Measurements from ENCODE around the gene STAT2. TPM values are rescaled to one million over a fixed set of nuclear protein-coding genes. Genes with fewer than 3 reads are reported as not detected.

STAT2 gene
- total RNA-seq, 1 experiment from 2014 or later, result 125 TPM

- no peak for DNase-seq (ENCODE audit: low spot score)
Observed at GRCh38 chr12:56293795-56294194, 66.1 kb downstream of the STAT2 start.

Other genes with a start within 250 kb of the STAT2 start
- gene RPL41, start 243.5 kb downstream of the STAT2 start, total RNA-seq (2014; rRNA removed; shearing (Covaris generic)), result 3,847 and 4,326 TPM in 2 replicates
- gene ZC3H10, start 241.8 kb downstream of the STAT2 start, total RNA-seq (2014; rRNA removed; shearing (Covaris generic)), result 1.9 and 2.4 TPM in 2 replicates
- gene ESYT1, start 231.8 kb downstream of the STAT2 start, total RNA-seq (2014; rRNA removed; shearing (Covaris generic)), result 62.9 and 80.8 TPM in 2 replicates
- 88.0 and 129 TPM in 2 replicates for gene MYL6B, start 207.5 kb downstream of the STAT2 start, total RNA-seq (2014; rRNA removed; shearing (Covaris generic))
- gene MYL6, start 201.7 kb downstream of the STAT2 start, total RNA-seq (2014; rRNA removed; shearing (Covaris generic)), result 2,426 and 2,616 TPM in 2 replicates
- gene SMARCC2, start 170.6 kb downstream of the STAT2 start, total RNA-seq (2014; rRNA removed; shearing (Covaris generic)), result 19.6 and 22.9 TPM in 2 replicates
- gene RNF41, start 138.2 kb downstream of the STAT2 start, total RNA-seq (2014; rRNA removed; shearing (Covaris generic)), result 55.1 and 62.8 TPM in 2 replicates
- 65.8 and 87.5 TPM in 2 replicates for gene NABP2, start 135.8 kb downstream of the STAT2 start, total RNA-seq (2014; rRNA removed; shearing (Covaris generic))
- not detected in 2 replicates for gene SLC39A5, start 130.1 kb downstream of the STAT2 start, total RNA-seq (2014; rRNA removed; shearing (Covaris generic))
- 13.4 and 15.4 TPM in 2 replicates for gene ANKRD52, start 101.7 kb downstream of the STAT2 start, total RNA-seq (2014; rRNA removed; shearing (Covaris generic))
- gene COQ10A, start 93.2 kb downstream of the STAT2 start, total RNA-seq (2014; rRNA removed; shearing (Covaris generic)), result 4.5 and 8.1 TPM in 2 replicates
- gene CS, start 59.8 kb downstream of the STAT2 start, total RNA-seq (2014; rRNA removed; shearing (Covaris generic)), result 122 and 155 TPM in 2 replicates
- 142 and 167 TPM in 2 replicates for gene CNPY2, start 44.1 kb downstream of the STAT2 start, total RNA-seq (2014; rRNA removed; shearing (Covaris generic))
- gene PAN2, start 26.1 kb downstream of the STAT2 start, total RNA-seq (2014; rRNA removed; shearing (Covaris generic)), result 11.8 and 16.4 TPM in 2 replicates
- gene IL23A, start 21.2 kb downstream of the STAT2 start, total RNA-seq (2014; rRNA removed; shearing (Covaris generic)), result 0.23 TPM in 1 of 2 replicates, not detected in the other
- gene APOF, start 2.8 kb upstream of the STAT2 start, total RNA-seq (2014; rRNA removed; shearing (Covaris generic)), result not detected in 2 replicates
- 9.8 and 12.7 TPM in 2 replicates for gene TIMELESS, start 89.3 kb upstream of the STAT2 start, total RNA-seq (2014; rRNA removed; shearing (Covaris generic))
- 0.17 TPM in 1 of 2 replicates, not detected in the other for gene MIP, start 94.5 kb upstream of the STAT2 start, total RNA-seq (2014; rRNA removed; shearing (Covaris generic))
- gene SPRYD4, start 108.5 kb upstream of the STAT2 start, total RNA-seq (2014; rRNA removed; shearing (Covaris generic)), result 1.6 and 1.8 TPM in 2 replicates
- gene GLS2, start 128.1 kb upstream of the STAT2 start, total RNA-seq (2014; rRNA removed; shearing (Covaris generic)), result not detected in 2 replicates
- gene RBMS2, start 161.7 kb upstream of the STAT2 start, total RNA-seq (2014; rRNA removed; shearing (Covaris generic)), result 6.8 and 11.6 TPM in 2 replicates